NB4 (cell line): Measurements from ENCODE around the gene FOXP1.

Source experiments
- CTCF ChIP-seq: IDR thresholded peaks from one replicate; pipeline ENCODE4 v1.5.1; 2012; ENCODE audit warnings: low read depth, low read length
- MAX ChIP-seq: IDR thresholded peaks from 2 replicates; pipeline ENCODE4 v1.6.1; 2011; ENCODE audit warnings: low read depth, low read length
- MYC ChIP-seq: IDR thresholded peaks from 2 replicates; pipeline ENCODE4 v1.6.1; 2011; ENCODE audit warnings: low read depth, low read length
- POLR2A ChIP-seq: IDR thresholded peaks from 2 replicates; pipeline ENCODE4 v1.6.1; 2011; ENCODE audit warnings: mild to moderate bottlenecking; ENCODE audit not compliant: insufficient read length; ENCODE audit errors: extremely low read depth

- TF ChIP-seq CTCF (no peak), POLR2A (no peak), MAX (0 out of 2 replicates have a peak, but pooled peaks have one; percentile 27), MYC (no peak)
Measured at GRCh38 chr3:71454512-71455403, 128.8 kb downstream of the FOXP1 start.
